Pulmonary artery endothelial cell (primary cell): ENCODE measurements around the gene NRG2. TPM values are rescaled to one million over a fixed set of nuclear protein-coding genes. Genes with fewer than 3 reads are reported as not detected.

Experiments used
- total RNA-seq: library from RNA; depleted of rRNA; stranded (reverse); fragments of >200 nt; gene quantifications from 2 replicates; pipeline ENCODE4 v1.2.3, GENCODE V29; 2014

The NRG2 gene
- total RNA-seq, 1 donor from 2014 or later, result 0.46 TPM

Other genes starting within 250 kb of the NRG2 start
- gene PSD2, start 247.5 kb downstream of the NRG2 start, total RNA-seq, result under 0.01 TPM in 1 of 2 replicates, not detected in the other
- gene PURA, start 70.8 kb upstream of the NRG2 start, total RNA-seq, result 7.0 and 9.8 TPM in 2 replicates
- 4.1 and 4.6 TPM in 2 replicates for gene IGIP, start 82.6 kb upstream of the NRG2 start, total RNA-seq
- gene CYSTM1, start 131.9 kb upstream of the NRG2 start, total RNA-seq, result 10.5 and 19.7 TPM in 2 replicates